WERI-Rb-1 (cell line): ENCODE results near the gene NEB.

ENCODE experiments used
- DNase-seq: peaks from one replicate; pipeline ENCODE4 v3.0.0-alpha.2; 2020
- H3K27ac ChIP-seq: fragments of 250-450 bp; sonication (Bioruptor Pico); 2 replicates; pipeline ENCODE4 v1.5.1; 2020; ENCODE audit warnings: mild to moderate bottlenecking, moderate library complexity
- H3K27me3 ChIP-seq: fragments of 250-450 bp; sonication (Bioruptor Pico); 2 replicates; pipeline ENCODE4 v1.5.1; 2021; ENCODE audit warnings: mild to moderate bottlenecking, low read depth, moderate library complexity; ENCODE audit not compliant: insufficient read depth, severe bottlenecking
- H3K36me3 ChIP-seq: fragments of 250-450 bp; sonication (Bioruptor Pico); 2 replicates; pipeline ENCODE4 v1.5.1; 2020; ENCODE audit warnings: mild to moderate bottlenecking, moderate library complexity
- H3K4me3 ChIP-seq: 2 replicates; pipeline ENCODE4 v1.5.1; 2011; ENCODE audit warnings: low read depth, mild to moderate bottlenecking, control low read depth, low read length
- H3K9me3 ChIP-seq: fragments of 250-450 bp; sonication (Bioruptor Pico); 2 replicates; pipeline ENCODE4 v1.5.1; 2021; ENCODE audit warnings: mild to moderate bottlenecking, moderate library complexity; ENCODE audit not compliant: severe bottlenecking
- CTCF ChIP-seq: IDR thresholded peaks from 2 replicates; pipeline ENCODE4 v1.5.1; 2011; ENCODE audit warnings: low read depth, mild to moderate bottlenecking, control low read depth, inconsistent platforms, low read length

Gene NEB

GRCh38 chr2:151533127-151533526 lies 201.1 kb downstream of the NEB start:
- no peak overlapping the region for H3K27ac ChIP-seq
- TF ChIP-seq CTCF = no peak
- no peak overlapping the region for H3K4me3 ChIP-seq
- no peaks in the 10 kb centered on the region for H3K27me3 ChIP-seq
- no peaks in the 10 kb centered on the region for H3K36me3 ChIP-seq
- H3K9me3 ChIP-seq = no peaks in the 10 kb centered on the region
- no peak for DNase-seq

- no peak overlapping the region for H3K4me3 ChIP-seq
- H3K27me3 ChIP-seq = no peaks in the 10 kb centered on the region
- no peak for TF ChIP-seq CTCF
- H3K36me3 ChIP-seq = no peaks in the 10 kb centered on the region
- no peak for DNase-seq
- no peak overlapping the region for H3K27ac ChIP-seq
- H3K9me3 ChIP-seq = no peaks in the 10 kb centered on the region
Measured at GRCh38 chr2:151526572-151527090, 207.6 kb downstream of the NEB start.

- Histone ChIP-seq H3K4me3 (no peak overlapping the region), H3K9me3 (no peaks in the 10 kb centered on the region), H3K27ac (no peak overlapping the region), H3K36me3 (no peaks in the 10 kb centered on the region), H3K27me3 (no peaks in the 10 kb centered on the region)
- DNase-seq = no peak
- TF ChIP-seq CTCF = no peak
Measured at GRCh38 chr2:151525821-151526373, 208.4 kb downstream of the NEB start.

GRCh38 chr2:151523850-151524249 lies 210.4 kb downstream of the NEB start:
- no peaks in the 10 kb centered on the region for H3K27me3 ChIP-seq
- H3K9me3 ChIP-seq = no peaks in the 10 kb centered on the region
- H3K4me3 ChIP-seq = no peak overlapping the region
- DNase-seq = no peak
- no peak for TF ChIP-seq CTCF
- H3K36me3 ChIP-seq = no peaks in the 10 kb centered on the region
- H3K27ac ChIP-seq = no peak overlapping the region

GRCh38 chr2:151522556-151522955 lies 211.7 kb downstream of the NEB start:
- no peak for TF ChIP-seq CTCF
- H3K27me3 ChIP-seq = no peaks in the 10 kb centered on the region
- H3K36me3 ChIP-seq = no peaks in the 10 kb centered on the region
- no peaks in the 10 kb centered on the region for H3K9me3 ChIP-seq
- H3K4me3 ChIP-seq = no peak overlapping the region
- no peak for DNase-seq
- H3K27ac ChIP-seq = no peak overlapping the region

- no peak overlapping the region for H3K27ac ChIP-seq
- H3K9me3 ChIP-seq = no peaks in the 10 kb centered on the region
- no peaks in the 10 kb centered on the region for H3K36me3 ChIP-seq
- TF ChIP-seq CTCF = no peak
- DNase-seq = no peak
- no peak overlapping the region for H3K4me3 ChIP-seq
- H3K27me3 ChIP-seq = no peaks in the 10 kb centered on the region
Measured at GRCh38 chr2:151520976-151521375, 213.3 kb downstream of the NEB start.
